ENCODE measurements around the gene NUDT4.
"Not testable (repeated sequence)": the region's sequence is repeated elsewhere in the genome, so short reads cannot be mapped to it uniquely, and the experiment has no call there.

NUDT4 gene

GRCh38 chr12:93402333-93403311 is 24.9 kb downstream of the NUDT4 start:
- DNase-seq = no peak

DNA sequence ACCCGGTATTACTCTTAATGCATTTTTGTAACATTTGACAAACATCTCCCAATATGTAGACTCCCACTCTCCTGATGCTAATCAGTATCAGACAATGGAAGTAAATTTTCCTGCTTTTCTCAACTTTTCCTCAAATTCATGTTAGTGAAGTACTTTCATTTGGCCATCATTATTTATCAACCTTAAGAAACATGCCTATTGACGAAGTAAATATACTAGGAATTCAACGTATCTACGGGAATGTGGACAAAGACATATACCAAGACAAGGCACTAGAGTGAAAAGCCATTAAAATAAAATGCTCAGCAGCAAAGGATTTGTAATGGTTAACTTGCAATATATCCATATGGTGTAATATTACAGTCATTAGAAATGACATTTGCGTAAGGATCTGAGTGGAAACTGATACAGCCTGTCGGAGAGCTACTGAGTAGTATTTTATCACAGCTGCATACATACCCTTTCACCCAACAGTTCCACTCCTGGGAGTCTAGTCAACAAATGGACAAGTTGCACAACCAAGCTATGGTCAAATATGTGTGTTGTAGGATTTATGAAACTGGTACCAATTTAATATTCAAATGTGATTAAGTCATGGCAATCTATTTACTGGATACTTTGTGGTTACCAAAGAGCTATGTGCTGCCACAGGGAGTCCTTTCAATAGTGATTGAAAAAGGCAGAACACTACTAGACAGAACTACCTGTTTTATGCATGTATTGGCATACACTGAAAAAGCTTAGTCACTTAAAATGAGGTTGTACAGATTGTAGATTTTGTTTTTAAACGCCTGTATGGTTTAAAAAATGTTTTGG is 26.5 kb downstream of the NUDT4 start:
- no peak for DNase-seq

GRCh38 chr12:93404961-93405849 is 27.5 kb downstream of the NUDT4 start:
- no peak for DNase-seq

- no peak for DNase-seq
Observed at GRCh38 chr12:93407054-93407962, 29.6 kb downstream of the NUDT4 start.

DNA sequence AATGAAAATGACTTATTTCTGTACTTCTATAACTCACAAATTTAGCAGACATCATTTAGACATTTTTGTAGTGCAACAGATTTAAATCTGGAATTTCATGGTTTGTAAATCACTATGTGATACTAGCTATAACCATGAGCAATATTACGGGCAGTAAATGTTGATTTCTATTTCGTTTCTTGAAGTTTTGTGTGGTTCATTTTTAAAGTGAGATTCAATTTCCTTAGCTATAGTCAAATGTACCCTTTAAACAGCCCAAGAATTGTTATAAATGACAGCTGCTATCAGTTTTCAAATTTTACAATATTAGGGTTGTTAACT is 30.2 kb downstream of the NUDT4 start:
- no peak for DNase-seq

DNA sequence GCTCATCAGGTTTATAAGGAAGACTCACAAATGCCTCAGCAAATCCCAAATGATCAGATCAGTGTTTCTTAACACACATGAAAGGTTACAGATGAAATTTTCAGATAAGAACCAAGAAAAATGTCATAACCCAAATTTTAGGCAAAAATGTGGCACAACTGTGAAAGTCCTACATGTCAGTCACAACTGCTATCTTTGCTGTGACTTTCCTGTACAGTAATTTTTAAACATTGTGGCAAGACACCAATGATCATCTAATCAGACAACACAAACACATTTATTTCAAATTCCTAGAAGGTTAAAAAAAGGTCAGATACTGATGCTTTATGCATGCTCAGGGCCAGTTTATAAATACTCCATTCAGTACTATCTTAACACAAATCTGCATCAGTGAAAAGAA is 31.1 kb downstream of the NUDT4 start:
- DNase-seq = no peak

DNA sequence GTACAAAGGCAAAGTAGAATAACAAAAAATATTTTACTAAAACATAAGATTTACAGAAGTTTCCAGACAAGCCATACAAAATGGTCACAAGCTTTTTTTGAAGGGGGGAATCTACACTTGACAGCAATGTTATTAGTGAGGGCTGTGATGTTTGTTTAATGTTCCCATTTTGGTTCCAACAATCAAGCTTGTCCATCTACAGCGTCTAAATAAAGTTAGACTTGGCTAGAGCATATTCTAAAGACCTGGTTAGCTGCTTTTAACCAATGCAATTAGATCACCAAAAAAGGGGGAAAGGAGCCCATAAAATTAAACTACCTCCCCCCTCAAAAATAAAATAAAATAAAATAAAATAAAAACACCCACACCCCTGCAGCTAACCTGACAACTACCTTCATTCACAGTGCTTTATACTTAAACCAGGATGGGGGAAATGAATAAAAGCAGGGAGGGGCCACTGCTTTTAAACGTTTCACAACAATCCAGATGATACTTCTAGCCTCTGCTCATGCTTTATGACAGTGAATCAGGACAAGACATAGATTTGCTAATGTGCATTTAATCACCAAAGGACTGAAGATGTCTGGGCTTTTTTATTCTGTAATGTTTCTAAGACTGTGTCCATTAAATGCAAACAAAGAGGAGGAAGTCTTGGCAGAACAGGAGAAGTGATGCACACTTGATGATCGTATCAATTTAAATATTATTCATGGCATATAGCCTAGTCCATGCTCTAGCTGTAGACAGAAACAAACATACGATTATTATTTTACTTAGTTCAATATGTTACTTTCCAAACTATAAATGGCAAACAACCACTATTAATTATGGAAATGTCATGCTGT is 31.8 kb downstream of the NUDT4 start:
- not testable (repeated sequence) for DNase-seq

- DNase-seq = not testable (repeated sequence)
Observed at GRCh38 chr12:93411060-93411459, 33.3 kb downstream of the NUDT4 start.

GRCh38 chr12:93412396-93412795 is 34.7 kb downstream of the NUDT4 start:
- not testable (repeated sequence) for DNase-seq

DNA sequence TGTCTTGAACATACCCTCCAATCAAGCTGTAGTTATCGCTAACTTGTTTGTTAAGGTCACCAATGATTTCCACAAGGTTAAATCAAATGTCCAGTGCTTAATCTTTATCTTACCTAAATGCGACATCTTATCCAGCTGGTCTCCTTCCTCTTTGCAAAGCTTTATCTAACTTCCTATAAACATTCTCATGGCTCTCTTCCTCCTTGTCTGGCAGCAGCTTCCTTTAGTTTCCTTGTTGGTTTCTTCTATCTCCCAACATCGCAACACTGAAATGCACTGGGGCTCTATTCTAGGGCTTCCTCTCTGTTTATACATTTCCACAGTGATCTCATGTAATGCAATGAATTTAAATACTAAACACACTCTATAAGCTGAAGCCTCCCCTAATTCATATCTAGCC is 35.3 kb downstream of the NUDT4 start:
- DNase-seq = no peak

- no peak for DNase-seq
Observed at GRCh38 chr12:93415723-93416464, 38.2 kb downstream of the NUDT4 start.

DNA sequence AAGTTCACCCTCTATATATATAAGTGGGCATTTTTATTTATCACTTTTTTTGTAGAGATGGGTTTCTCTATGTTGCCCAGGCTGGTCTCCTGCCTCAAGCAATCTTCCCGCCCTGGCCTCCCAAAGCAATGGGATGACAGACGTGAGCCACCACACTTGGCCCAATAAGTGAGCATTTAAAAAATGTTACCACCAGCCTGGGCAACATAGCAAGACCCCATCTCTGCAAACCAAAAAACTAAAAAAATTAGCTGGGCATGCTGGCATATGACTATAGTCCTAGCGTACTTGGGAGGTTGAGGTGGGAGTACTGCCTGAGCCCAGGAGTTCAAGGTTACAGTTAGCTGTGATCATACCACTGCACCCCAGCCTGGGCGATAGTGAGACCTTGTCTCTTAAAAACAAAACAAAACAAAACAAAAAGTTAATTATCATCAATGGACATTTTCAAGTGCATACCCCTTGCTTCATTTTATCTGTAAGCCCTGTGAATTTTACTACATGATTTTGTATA is 40.3 kb downstream of the NUDT4 start:
- DNase-seq = no peak

GRCh38 chr12:93419388-93420034 is 41.8 kb downstream of the NUDT4 start:
- no peak for DNase-seq

- no peak for DNase-seq
Observed at GRCh38 chr12:93422050-93422449, 44.3 kb downstream of the NUDT4 start.

DNA sequence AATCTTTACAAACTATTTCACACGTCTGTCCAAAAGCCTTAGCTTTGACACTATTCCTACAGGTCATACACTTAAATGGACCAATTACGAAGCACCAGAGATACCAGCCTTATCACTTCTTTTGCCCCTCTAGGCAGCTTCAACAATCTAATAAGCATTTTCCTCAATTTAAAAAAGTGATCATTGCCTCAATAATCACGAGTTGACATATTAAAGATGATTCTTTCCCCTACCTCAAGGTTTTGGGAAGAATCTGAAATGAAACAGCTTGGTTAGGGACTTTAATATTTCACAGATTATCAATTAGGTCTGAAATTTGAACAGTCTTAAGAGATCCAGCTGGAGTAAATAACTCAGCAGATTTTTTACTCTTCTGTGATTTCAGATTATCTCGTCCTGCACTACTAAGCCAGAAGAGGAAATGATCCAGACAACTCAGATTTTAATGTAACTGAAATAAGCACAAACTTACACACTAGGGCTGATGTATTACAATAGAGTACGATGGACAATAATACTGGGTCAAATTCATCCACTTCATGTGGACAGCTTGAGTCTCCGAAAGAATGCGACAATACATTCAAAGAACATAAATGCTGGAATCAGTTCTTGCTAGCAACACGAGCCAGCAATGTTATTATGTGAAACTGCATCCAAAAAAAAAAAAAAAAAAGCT is 48.1 kb downstream of the NUDT4 start:
- DNase-seq = no peak

- no peak for DNase-seq
Observed at GRCh38 chr12:93426412-93426805, 48.7 kb downstream of the NUDT4 start.

GRCh38 chr12:93427779-93428564 is 50.2 kb downstream of the NUDT4 start:
- no peak for DNase-seq

DNA sequence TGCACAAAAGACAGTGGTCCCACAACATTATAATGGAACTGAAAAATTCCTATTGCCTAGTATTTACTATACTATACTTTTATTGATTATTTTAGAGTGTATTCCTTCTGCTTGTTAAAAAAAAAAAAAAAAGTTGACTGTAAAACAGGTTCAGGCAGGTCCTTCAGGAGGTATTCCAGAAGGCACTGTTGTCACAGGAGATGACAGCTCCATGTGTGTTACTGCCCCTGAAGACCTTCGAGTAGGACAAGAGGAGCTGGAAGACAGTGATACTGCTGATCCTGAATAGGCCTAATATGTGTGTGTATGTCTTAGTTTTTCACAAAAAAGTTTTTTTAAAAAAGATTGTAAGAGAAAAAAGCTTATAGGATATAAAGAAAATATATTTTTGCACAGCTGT is 51.7 kb downstream of the NUDT4 start:
- DNase-seq = no peak
